ENCODE results near the gene CENPO. TPM values are rescaled to one million over a fixed set of nuclear protein-coding genes. Genes with fewer than 3 reads are reported as not detected.

Gene CENPO
- total RNA-seq, 1 donor from 2014 or later: 10.6 TPM

GRCh38 chr2:24824071-24824588 is 30.9 kb downstream of the CENPO start:
- Mint-ChIP-seq H3K27me3 (ENCODE audit: low read depth) (no peaks in the 10 kb centered on the region), H3K36me3 (ENCODE audit: low read depth) (peaks cover 6% of the 10 kb centered on the region), H3K4me3 (ENCODE audit: unreplicated experiment) (no peak overlapping the region), H3K9me3 (ENCODE audit: low read depth) (no peaks in the 10 kb centered on the region), H3K4me1 (ENCODE audit: low read depth) (peaks cover 16% of the 10 kb centered on the region), H3K27ac (ENCODE audit: unreplicated experiment) (no peak overlapping the region)
- DNase-seq (ENCODE audit: low spot score): no peak
- TF ChIP-seq CTCF (IDR thresholded peaks at IDR 0.05): no peak

GRCh38 chr2:24824966-24825882 is 32.0 kb downstream of the CENPO start:
- TF ChIP-seq CTCF (IDR thresholded peaks at IDR 0.05): peak; percentile 69
- Mint-ChIP-seq H3K4me3 (ENCODE audit: unreplicated experiment) (no peak overlapping the region), H3K4me1 (ENCODE audit: low read depth) (peaks cover 16% of the 10 kb centered on the region), H3K27ac (ENCODE audit: unreplicated experiment) (no peak overlapping the region), H3K36me3 (ENCODE audit: low read depth) (peaks cover 6% of the 10 kb centered on the region), H3K9me3 (ENCODE audit: low read depth) (no peaks in the 10 kb centered on the region), H3K27me3 (ENCODE audit: low read depth) (no peaks in the 10 kb centered on the region)
- DNase-seq (ENCODE audit: low spot score): no peak

- H3K36me3 Mint-ChIP-seq (ENCODE audit: low read depth): peaks cover 4% of the 10 kb centered on the region
- H3K4me3 Mint-ChIP-seq (ENCODE audit: unreplicated experiment): no peak overlapping the region
- no peak for TF ChIP-seq CTCF (IDR thresholded peaks at IDR 0.05)
- H3K27me3 Mint-ChIP-seq (ENCODE audit: low read depth): no peaks in the 10 kb centered on the region
- no peaks in the 10 kb centered on the region for H3K9me3 Mint-ChIP-seq (ENCODE audit: low read depth)
- no peak for DNase-seq (ENCODE audit: low spot score)
- H3K27ac Mint-ChIP-seq (ENCODE audit: unreplicated experiment): no peak overlapping the region
- H3K4me1 Mint-ChIP-seq (ENCODE audit: low read depth): peaks cover 16% of the 10 kb centered on the region
Observed at GRCh38 chr2:24825883-24826772, 32.9 kb downstream of the CENPO start.

GRCh38 chr2:24826773-24827145 is 33.5 kb downstream of the CENPO start:
- Mint-ChIP-seq H3K27ac (ENCODE audit: unreplicated experiment) (no peak overlapping the region), H3K9me3 (ENCODE audit: low read depth) (no peaks in the 10 kb centered on the region), H3K27me3 (ENCODE audit: low read depth) (no peaks in the 10 kb centered on the region), H3K4me1 (ENCODE audit: low read depth) (peaks cover 16% of the 10 kb centered on the region), H3K4me3 (ENCODE audit: unreplicated experiment) (no peak overlapping the region), H3K36me3 (ENCODE audit: low read depth) (peaks cover 2% of the 10 kb centered on the region)
- DNase-seq (ENCODE audit: low spot score): no peak
- TF ChIP-seq CTCF (IDR thresholded peaks at IDR 0.05): no peak
